Mucosa of gallbladder (tissue), 1 donor: ENCODE results near the gene A1BG. TPM values are rescaled to one million over a fixed set of nuclear protein-coding genes. Genes with fewer than 3 reads are reported as not detected.

Experiments used
- DNase-seq: peaks from one replicate; pipeline ENCODE4 v3.0.0-alpha.2; 2020; ENCODE audit warnings: low spot score
- total RNA-seq: library from RNA; stranded (reverse); gene quantifications from one replicate; pipeline ENCODE4 v1.2.1, GENCODE V29; 2021
- donor health status: DM: no; HTN: no; CAD: no.

Gene A1BG
- total RNA-seq, 1 donor from 2014 or later: 8.1 TPM

DNA sequence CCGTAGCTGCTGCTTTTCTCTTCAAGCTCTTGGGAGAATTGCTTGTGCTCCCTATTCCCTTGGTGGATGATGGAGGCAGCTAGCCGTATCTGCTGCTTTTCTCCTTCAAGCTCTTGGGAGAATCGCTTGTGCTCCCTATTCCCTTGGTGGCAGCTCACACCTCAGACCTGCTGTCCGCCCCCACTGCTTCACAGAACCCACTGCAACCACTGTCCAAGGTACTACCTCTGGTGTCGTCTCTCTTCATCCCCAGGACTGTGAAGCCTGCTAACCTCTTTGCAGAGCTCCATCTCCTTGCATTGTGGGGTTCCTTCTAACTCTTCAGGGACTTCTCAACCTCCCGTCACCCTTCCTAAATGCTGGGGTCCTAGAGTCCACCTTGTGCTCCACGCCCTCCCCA, 52.7 kb downstream of the A1BG start:
- no peak for DNase-seq

- no peak for DNase-seq
These were observed 57.2 kb downstream of the A1BG start for GRCh38 chr19:58296104-58296503.

Other genes with a start within 250 kb of the A1BG start
- 16.9 TPM for gene ZNF329, start 202.7 kb downstream of the A1BG start, total RNA-seq
- gene ZNF274, start 170.4 kb downstream of the A1BG start, total RNA-seq: 33.8 TPM
- gene ZNF544, start 124.6 kb downstream of the A1BG start, total RNA-seq: 30.4 TPM
- gene ZNF8, start 74.5 kb downstream of the A1BG start, total RNA-seq: 6.1 TPM
- gene ERVK3-1, start 48.1 kb downstream of the A1BG start, total RNA-seq: 32.2 TPM
- 4.7 TPM for gene ZSCAN22, start 26.5 kb downstream of the A1BG start, total RNA-seq
- gene ZNF497, start 9.3 kb upstream of the A1BG start, total RNA-seq: 3.5 TPM
- 2.9 TPM for gene ZNF837, start 27.5 kb upstream of the A1BG start, total RNA-seq
- 614 TPM for gene RPS5, start 33.8 kb upstream of the A1BG start, total RNA-seq
- not detected for gene RNF225, start 42.2 kb upstream of the A1BG start, total RNA-seq
- 13.9 TPM for gene ZNF584, start 55.2 kb upstream of the A1BG start, total RNA-seq
- gene ZNF132, start 86.7 kb upstream of the A1BG start, total RNA-seq: 12.1 TPM
- 7.8 TPM for gene ZNF324B, start 98.1 kb upstream of the A1BG start, total RNA-seq
- 16.4 TPM for gene ZNF324, start 113.6 kb upstream of the A1BG start, total RNA-seq
- gene ZNF446, start 122.9 kb upstream of the A1BG start, total RNA-seq: 19.4 TPM
- 7.9 TPM for gene SLC27A5, start 158.5 kb upstream of the A1BG start, total RNA-seq
- gene ZBTB45, start 166.3 kb upstream of the A1BG start, total RNA-seq: 22.8 TPM
- gene TRIM28, start 190.6 kb upstream of the A1BG start, total RNA-seq: 286 TPM
- gene CHMP2A, start 201.6 kb upstream of the A1BG start, total RNA-seq: 154 TPM
- gene UBE2M, start 205.1 kb upstream of the A1BG start, total RNA-seq: 64.0 TPM
- 67.6 TPM for gene MZF1, start 219.8 kb upstream of the A1BG start, total RNA-seq